Stimulated activated CD4-positive, alpha-beta T cell treated with anti-CD3 and anti-CD28 coated beads, Interleukin-2, amount 100 ng/mL, for 48 hours (primary cell): ENCODE results near the gene AUTS2.

ENCODE experiments used
- DNase-seq, 2 donors: peaks; one replicate each; pipeline ENCODE4 v3.0.0-alpha.2; 2020

AUTS2 gene

DNA sequence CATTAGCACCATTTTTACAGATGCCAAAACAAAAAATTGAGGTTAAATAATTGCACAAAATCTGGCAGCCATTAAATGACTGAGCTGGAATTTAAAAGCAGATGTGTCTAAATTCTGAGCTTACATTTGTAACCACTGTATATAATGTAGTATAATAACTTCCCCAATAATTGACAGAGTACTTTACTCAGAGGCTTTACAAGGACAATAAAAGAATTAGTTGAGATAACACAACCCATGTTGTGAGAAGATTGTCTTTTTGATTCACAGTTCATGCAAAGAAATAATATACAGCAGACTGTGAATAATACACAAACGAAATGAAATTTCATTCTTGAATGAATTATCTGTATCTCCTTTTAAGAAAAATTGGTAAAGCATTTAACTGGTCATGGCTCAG lies 417.1 kb downstream of the AUTS2 start:
- DNase-seq = no peak

- DNase-seq = no peak
Measured at GRCh38 chr7:70016044-70016770, 417.9 kb downstream of the AUTS2 start.

DNA sequence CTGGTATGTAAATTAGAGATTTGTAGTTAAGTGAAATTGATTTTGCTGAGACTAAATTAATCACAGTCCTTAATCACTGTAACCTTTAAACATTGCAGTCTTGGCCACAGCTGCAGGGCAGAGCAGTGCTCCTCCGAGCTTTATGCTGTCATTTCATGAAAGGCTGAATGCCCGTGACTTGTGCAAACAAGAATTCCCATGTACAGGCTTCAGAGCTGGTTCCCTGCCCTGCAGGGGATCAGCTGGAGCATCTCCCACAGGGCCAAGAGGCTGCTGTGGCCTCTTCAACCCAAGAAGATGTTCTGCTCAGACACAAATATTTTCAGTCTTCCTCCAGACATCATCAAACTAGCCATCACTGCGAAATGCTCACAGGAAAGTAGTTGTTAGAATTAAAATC lies 419.1 kb downstream of the AUTS2 start:
- no peak for DNase-seq

DNA sequence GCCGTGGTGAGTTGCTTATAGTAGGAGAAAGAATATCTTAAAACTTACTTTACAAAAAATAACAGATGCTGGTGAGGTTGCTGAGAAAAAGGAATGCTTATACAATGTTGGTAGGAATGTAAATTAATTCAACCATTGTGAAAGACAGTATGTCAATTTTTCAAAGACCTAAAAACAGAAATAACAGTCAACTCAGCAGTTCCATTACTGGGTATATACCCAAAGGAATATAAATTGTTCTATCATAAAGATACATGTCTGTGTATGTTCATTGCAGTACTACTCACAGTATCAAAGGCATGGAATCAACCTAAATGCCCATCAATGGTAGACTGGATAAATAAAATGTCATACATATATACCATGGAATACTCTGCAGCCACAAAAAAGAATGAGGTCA lies 420.4 kb downstream of the AUTS2 start:
- DNase-seq = no peak

- DNase-seq = no peak
Measured at GRCh38 chr7:70027867-70028266, 429.6 kb downstream of the AUTS2 start.

DNA sequence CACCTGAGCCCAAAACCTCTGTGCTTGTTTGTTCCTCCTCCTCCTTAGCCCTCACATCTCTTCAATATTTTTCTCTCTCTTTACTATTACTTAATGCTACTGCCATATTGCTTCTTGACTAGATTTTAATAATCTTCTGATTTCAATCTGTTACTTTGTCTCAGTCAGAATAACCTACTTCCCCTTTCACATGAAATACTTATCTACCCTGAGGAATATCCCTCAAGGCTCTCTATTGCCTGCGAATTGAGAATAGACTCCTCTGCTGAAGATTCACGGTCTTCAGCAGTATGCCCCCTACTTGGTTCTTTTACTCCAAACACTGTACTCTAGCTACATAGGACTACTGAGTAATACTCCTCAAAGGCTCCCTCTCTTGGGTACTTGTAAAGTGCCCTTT lies 430.3 kb downstream of the AUTS2 start:
- DNase-seq = no peak

DNA sequence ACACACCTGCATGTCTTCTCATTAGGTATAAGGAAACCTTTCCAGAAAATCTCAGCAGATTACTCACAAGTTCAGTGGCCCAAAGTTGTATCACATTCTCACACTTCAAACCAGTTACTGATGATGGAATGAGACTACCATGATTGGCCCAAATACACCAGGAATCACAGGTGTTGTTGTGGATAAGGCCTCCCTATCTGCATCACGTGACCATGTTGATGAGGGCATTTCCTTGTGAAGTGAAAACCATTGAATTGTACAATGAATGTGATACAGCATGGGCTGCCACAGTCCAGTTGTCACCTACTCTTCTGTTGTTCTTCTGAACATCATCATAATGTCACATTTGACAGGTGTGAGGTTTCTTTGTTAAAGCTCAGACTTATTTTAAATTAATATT lies 431.7 kb downstream of the AUTS2 start:
- no peak for DNase-seq

DNA sequence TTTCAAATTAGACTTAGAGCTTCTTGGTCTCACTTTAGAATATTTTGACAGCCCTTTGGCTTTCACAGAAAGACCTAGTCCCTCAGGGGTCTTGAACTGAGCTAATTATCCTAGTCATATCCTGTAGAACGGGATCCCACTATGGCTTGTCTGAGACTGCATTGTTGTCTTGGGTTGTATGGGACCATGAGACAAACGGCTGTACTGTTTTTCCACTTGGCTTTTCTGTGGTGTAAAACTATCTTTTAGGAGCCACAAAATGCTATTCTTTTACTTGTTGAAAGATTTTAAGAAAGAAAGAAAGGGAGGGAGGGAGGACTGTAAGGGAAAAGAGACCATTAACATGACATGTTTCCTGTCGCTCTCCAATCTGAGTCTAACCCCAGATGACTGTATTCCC lies 432.5 kb downstream of the AUTS2 start:
- DNase-seq = no peak

GRCh38 chr7:70031245-70031644 lies 433.0 kb downstream of the AUTS2 start:
- no peak for DNase-seq

- DNase-seq = no peak
Measured at GRCh38 chr7:70032649-70033048, 434.4 kb downstream of the AUTS2 start.

DNA sequence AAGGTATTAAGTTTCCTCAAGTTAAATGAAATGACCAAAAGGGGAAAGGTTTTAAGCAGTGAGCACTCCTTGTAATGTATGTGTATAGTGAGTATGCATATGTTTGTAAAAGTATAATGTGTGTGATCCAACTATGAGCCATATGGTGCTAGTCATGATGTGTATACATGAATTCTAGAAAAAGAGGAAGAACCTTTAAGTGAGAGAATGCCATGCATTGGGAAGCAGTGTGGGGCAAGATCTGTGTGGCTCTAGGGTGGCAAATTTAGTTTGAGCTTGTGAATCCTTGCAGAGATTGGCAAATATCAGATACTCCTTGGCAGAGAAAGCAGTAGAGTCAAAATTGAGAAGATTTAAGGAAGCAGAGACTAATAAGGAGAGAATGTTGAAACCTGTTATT lies 435.0 kb downstream of the AUTS2 start:
- no peak for DNase-seq

- no peak for DNase-seq
Measured at GRCh38 chr7:70034999-70035398, 436.7 kb downstream of the AUTS2 start.

- no peak for DNase-seq
Measured at GRCh38 chr7:70035519-70035918, 437.2 kb downstream of the AUTS2 start.

DNA sequence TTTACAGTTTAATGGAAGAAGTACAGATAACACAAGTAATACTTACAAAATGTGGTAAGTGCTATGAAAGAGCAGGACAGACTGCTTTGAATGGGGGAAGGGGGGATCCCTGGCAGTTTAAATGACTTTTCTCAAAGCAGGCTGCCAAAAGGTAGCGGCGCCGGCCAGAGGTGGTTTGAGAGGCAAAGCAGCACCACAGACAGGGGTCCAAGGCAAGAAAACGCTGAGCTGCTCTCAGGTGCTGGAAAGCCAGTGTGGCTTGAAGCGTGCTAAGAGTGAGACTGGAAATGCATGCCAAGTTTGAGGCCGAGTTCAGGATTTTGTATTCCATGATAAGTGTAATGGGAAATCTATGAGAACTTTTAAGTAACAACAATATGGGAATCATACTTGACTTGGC lies 437.7 kb downstream of the AUTS2 start:
- no peak for DNase-seq

DNA sequence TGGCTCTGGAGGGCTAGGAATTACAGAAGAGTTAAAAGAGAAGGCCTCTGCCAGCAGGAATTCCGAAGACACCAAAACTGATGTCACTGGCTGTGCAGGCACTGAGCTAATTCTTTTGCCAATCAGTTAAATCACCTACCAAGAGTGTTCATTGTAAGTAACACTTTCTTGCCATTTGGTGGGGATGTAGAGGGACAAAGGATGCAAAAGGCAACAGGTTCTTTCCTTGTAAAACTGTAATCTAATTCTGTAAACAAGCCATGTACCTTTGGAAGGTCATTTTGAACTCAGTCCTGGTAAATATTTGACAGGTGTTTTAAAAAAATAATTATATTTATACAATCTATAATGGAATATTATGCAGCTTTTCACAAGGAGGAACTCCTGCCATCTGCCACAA lies 438.4 kb downstream of the AUTS2 start:
- no peak for DNase-seq

DNA sequence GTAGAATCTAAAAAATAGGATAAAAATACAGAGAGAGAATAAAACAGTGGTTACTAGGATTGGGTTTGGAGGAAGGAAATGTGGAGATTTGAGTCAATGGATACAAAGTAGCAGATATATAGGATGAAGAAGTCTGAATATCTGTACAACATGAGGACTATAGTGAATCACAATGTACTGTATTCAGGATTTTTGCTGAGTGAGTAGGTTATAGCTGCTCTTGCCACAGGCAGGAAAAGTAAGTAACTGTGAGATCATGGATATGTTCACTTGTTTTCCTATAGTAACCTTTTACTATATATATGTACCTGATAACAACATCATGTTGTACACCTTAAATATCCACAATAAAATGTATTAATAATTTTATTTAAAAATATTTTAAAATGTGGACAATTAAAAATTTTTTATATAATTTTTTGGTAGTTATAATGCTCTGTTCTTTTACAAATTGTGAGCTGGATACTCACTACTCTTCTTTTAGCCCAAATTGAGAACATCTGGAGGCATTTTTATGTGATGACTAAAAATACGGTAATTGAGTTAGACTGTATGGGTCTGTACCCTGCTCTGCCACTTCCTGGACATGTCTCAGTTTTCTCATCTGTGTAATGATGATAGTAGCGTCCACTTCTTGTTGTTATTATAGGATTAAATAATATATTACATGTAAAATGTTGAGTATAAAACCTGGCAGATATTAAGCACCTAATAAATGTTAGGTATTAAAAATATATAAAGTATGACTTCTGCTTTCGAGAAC lies 439.1 kb downstream of the AUTS2 start:
- DNase-seq = no peak

DNA sequence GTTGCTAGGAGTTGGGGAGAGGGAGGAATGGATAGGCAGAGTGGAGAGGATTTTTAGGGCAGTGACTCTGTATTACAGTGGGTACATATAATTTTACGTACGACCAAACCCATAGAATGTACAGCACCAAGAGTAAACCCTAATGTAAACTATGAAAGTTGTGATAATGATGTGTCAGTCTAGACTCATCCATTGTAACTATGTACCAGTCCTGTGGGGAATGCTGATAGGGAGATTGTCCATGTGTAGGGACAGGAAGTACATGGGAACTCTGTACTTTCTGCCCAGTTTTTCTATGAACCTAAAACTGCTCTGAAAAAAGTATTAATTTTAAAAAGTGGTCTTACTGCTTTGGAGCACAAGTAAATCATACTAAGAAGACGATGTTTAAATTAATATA lies 441.8 kb downstream of the AUTS2 start:
- DNase-seq = no peak

DNA sequence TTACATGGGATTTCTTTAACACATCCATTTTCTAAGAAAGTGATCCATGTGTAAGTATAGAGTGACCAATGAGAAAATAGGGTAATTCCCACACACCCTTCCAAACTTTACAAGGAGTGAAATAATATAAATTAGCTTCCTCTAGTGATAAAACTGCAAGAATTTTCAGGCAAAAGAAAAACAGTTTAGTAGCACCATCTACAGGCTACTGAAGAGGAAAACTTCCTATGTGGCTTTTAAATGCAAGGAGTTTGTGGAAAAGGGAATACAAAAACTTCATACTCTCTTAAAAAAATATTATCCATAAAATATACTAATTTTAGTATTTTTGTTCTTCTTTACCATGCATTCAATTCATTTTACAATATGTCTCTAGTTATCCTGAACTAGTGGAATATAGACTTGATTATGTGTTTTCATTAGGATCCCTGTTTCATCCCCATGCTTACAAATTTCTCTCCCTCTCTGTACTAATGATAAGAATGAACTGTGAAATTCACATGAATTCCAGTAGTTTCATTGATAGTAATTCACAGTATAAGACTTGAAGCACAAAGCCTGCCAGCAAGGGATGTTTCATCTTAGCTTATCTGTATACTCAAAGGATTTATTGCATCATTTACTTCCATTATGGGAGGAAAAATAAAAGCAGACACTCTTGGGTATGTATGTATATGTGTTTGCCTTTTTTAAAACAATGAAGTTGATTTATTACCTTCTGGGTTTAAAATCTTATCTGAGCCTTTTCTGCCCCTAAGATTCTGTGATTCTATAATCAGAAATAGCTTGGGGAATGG lies 442.9 kb downstream of the AUTS2 start:
- no peak for DNase-seq

DNA sequence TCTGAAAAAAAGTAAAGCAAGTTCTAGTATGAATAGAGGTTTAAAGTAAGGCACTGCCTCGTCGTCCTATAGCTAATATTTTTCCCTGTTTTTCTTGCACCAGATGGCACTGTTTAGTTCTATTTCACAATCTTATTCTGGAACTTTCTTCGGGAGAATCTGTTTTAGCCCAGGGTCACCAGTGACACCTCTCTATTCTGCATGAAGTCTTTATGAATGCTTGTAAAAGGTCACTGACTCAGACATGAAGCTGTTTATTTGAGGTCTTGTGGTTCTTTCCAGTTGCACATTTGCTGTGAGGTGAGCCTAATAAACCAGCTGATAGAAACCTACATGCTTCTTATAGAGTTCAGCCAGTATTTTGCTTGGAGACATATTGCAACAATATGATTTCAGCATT lies 444.3 kb downstream of the AUTS2 start:
- no peak for DNase-seq

GRCh38 chr7:70043015-70043538 lies 444.8 kb downstream of the AUTS2 start:
- no peak for DNase-seq

- DNase-seq = no peak
Measured at GRCh38 chr7:70044064-70044463, 445.8 kb downstream of the AUTS2 start.

DNA sequence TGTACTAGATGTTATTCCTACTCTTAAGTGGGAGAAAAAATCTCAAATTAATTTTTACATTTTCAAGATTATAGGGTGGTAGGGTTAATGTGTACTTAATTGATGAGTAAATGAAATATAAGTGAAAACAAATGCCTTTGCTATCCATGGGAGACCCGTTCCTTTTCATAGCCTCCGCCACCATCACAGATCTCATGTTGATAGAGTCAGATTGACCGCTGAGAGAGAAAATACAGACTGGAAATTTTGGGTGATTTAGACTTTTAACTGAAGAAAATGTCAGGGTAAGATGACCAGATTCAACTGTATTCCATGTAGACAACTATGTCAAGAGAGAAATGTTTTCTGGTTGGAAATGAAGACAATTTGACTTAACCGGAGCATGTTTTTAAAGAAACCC lies 446.2 kb downstream of the AUTS2 start:
- DNase-seq = no peak

GRCh38 chr7:70044981-70045380 lies 446.7 kb downstream of the AUTS2 start:
- DNase-seq = no peak

DNA sequence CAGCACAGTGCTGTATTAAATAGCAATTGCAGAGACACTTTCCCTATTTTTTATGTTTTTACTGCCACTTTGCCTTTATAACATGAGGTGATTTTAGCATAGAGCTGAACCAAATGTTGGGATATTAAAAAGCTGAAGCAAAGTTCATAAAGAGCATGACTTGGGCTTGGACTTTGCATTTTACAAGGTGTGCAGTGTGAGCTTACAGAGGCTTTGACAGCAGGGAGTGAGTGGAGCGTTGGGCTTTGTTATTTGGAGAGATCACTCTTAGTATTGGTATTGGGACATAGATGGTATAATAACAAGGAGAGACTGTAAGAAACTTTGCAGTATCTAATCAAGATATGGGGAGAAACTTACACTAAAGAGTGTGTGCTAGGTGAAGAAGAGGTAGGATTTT lies 449.1 kb downstream of the AUTS2 start:
- DNase-seq = no peak
